Measurements from ENCODE around the gene CCR1. TPM values are rescaled to one million over a fixed set of nuclear protein-coding genes. Genes with fewer than 3 reads are reported as not detected.

The CCR1 gene
- total RNA-seq (2016; rRNA removed; fragmentation: Illumina TruSeq; extraction: Trizol): not detected in 2 replicates
- not detected in 2 replicates for total RNA-seq (2016; cell fraction: cytosol; rRNA removed; fragmentation: Illumina TruSeq; extraction: Trizol; ENCODE audit: low read depth)
- total RNA-seq (2016; cell fraction: insoluble cytoplasmic fraction; rRNA removed; fragmentation: Illumina TruSeq; extraction: Trizol): not detected in 2 replicates
- not detected in 2 replicates for total RNA-seq (2016; cell fraction: membrane; rRNA removed; fragmentation: Illumina TruSeq; extraction: Trizol)
- not detected in 2 replicates for total RNA-seq (2016; cell fraction: nucleus; rRNA removed; fragmentation: Illumina TruSeq; extraction: Trizol)
- polyA plus RNA-seq (2011; rRNA removed): not detected in 2 replicates
- polyA plus RNA-seq (2011; cell fraction: cytosol; rRNA removed): not detected in 2 replicates
- polyA plus RNA-seq (2011; cell fraction: nucleus; rRNA removed): not detected in 2 replicates
- not detected in 2 replicates for polyA plus RNA-seq (2012)
- not detected in 2 replicates for polyA plus RNA-seq (2016; cell fraction: cytosol; fragmentation: Illumina TruSeq; extraction: Trizol; ENCODE audit: low read depth)
- polyA plus RNA-seq (2016; cell fraction: insoluble cytoplasmic fraction; fragmentation: Illumina TruSeq; extraction: Trizol; ENCODE audit: low read depth): not detected in 2 replicates
- polyA plus RNA-seq (2016; cell fraction: membrane; fragmentation: Illumina TruSeq; extraction: Trizol; ENCODE audit: low read depth): not detected in 2 replicates
- polyA plus RNA-seq (2016; cell fraction: nucleus; fragmentation: Illumina TruSeq; extraction: Trizol; ENCODE audit: insufficient read depth, low read depth): not detected in 2 replicates
- 0.16 TPM in 1 of 2 replicates, not detected in the other for polyA minus RNA-seq (2011; rRNA and poly(A)+ RNA removed; ENCODE audit: low replicate concordance)
- not detected in 2 replicates for polyA minus RNA-seq (2011; cell fraction: cytosol; rRNA and poly(A)+ RNA removed)
- polyA minus RNA-seq (2011; cell fraction: nucleus; rRNA and poly(A)+ RNA removed): not detected in 2 replicates
- not detected for Bru-seq, nascent RNA
- percentile 11 among the genes with signal in this experiment for BruChase-seq, experiment 1, labeled RNA remaining after a 6-hour chase
- not detected for BruChase-seq, experiment 2, labeled RNA remaining after a 2-hour chase
- long read RNA-seq, experiment 1: 0 reads
- long read RNA-seq, experiment 2: 0 reads

DNA sequence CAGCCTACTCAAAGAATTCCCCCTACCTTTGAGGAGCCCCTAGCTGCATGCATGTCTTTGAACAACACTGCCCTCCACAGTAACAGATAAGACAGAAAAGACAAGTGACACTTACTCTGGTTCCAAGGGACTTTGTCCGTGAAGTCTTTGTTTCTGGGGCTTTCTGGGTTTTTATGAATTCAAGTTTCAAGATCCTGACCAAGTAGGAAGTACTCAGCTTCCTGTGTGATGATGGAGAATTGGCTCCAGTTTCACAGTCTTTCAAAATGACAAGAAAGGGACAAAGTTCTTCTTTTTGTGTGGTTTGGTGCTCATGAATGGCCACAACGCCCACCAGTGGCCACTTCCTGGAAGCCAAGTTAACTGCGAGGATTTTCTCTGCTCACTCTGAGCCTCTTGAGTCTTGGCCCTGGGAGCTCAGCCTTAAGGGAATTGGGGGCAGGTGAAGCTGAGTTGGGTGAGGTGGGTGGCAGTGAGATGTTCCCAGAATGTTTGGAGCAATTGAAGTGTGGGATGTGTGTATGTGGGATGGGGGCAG is at the start of gene CCR1:
TSS of gene CCR1 (minus strand) at position 147 of the 538 bp plus-strand sequence. CDS start 4,000 bp downstream, outside the sequence.
- peaks cover 4% of the 10 kb centered on the region; the same call in 1 of the 2 replicates for H3K4me1 ChIP-seq (ENCODE audit: insufficient read depth, low read length)
- H3K9ac ChIP-seq (ENCODE audit: insufficient read depth, low read depth, low read length): no peak within 1 kb of the TSS
- POLR2A ChIA-PET: no interaction called here
- H3K27ac ChIP-seq (ENCODE audit: extremely low read length, insufficient read depth, low read length): no peak within 1 kb of the TSS
- 0% methylated on average over 3 of the region's 3 CpGs for WGBS (ENCODE audit: low lambda C conversion rate)
- peak within 1 kb of the TSS; percentile 34 for H2AFZ ChIP-seq (ENCODE audit: low read length)
- CTCF ChIA-PET (ENCODE audit: low intra/inter-chr PET ratio, low total read pairs): no interaction called here
- H4K20me1 ChIP-seq (ENCODE audit: insufficient read depth, low read length): no peaks in the 10 kb centered on the region
- in situ Hi-C loops (cut with HindIII; ENCODE audit: extremely low pct_ligation_motif_present, low pct_unique_long_range_greater_than_20kb): no loop called here
- no peaks in the 10 kb centered on the region for H3K36me3 ChIP-seq (replicated peaks in 1 of 2; ENCODE audit: control insufficient read depth in 1 of 2, insufficient read depth in 2 of 2, low read length in 2 of 2)
- intact Hi-C loops (cut with micrococcal nuclease; ENCODE audit: unreplicated experiment): no loop called here
- no TSS peak for BruUV-seq (replicated peaks)
- H3K27me3 ChIP-seq (ENCODE audit: control insufficient read depth in 1 of 2, insufficient read depth in 2 of 2, low read length in 2 of 2): no peaks in the 10 kb centered on the region
- no peak within 1 kb of the TSS for H3K4me2 ChIP-seq (ENCODE audit: low read depth, low read length)
- FAIRE-seq (peak; percentile 74), ATAC-seq (peak; percentile 73), DNase-seq (ENCODE audit: low spot score) (peak; percentile 37)
- H3K79me2 ChIP-seq (ENCODE audit: insufficient read depth, low read length): no peaks in the 10 kb centered on the region
- H3K9me3 ChIP-seq (ENCODE audit: low read length): no peaks in the 10 kb centered on the region
- H3K4me3 ChIP-seq (replicated peaks in 1 of 3; ENCODE audit: insufficient read depth in 1 of 3, low read depth in 2 of 3, low read length in 3 of 3): no peak within 1 kb of the TSS
- TF ChIP-seq NFYC (CRISPR knock-in tag; IDR thresholded peaks at IDR 0.05) (no peak), ZNF713 (CRISPR knock-in tag; IDR thresholded peaks at IDR 0.05) (no peak), ZNF616 (CRISPR knock-in tag; IDR thresholded peaks at IDR 0.05; ENCODE audit: low read depth) (no peak), ZFY (CRISPR knock-in tag; IDR thresholded peaks at IDR 0.05) (no peak), ZNF121 (CRISPR knock-in tag; IDR thresholded peaks at IDR 0.05) (no peak), MTF2 (CRISPR knock-in tag; IDR thresholded peaks at IDR 0.05; ENCODE audit: borderline replicate concordance) (no peak), PAX8 (CRISPR knock-in tag; IDR thresholded peaks at IDR 0.05; ENCODE audit: borderline replicate concordance) (no peak), CCAR2 (optimal IDR thresholded peaks at IDR 0.05; ENCODE audit: low read depth, low read length) (no peak), TGIF2 (CRISPR knock-in tag; IDR thresholded peaks at IDR 0.05) (no peak), CTCF (CRISPR knock-in tag; IDR thresholded peaks at IDR 0.05) (peak; percentile 63), PBX3 (CRISPR knock-in tag; IDR thresholded peaks at IDR 0.05; ENCODE audit: borderline replicate concordance) (no peak), GABPA (IDR thresholded peaks at IDR 0.05; ENCODE audit: low read depth, low read length) (no peak), GABPA (CRISPR knock-in tag; IDR thresholded peaks at IDR 0.05; ENCODE audit: low read depth) (0 out of 2 replicates have a peak, but pooled peaks have one; percentile 33), ZMYM2 (CRISPR knock-in tag; IDR thresholded peaks at IDR 0.05) (no peak), ZNF614 (CRISPR knock-in tag; IDR thresholded peaks at IDR 0.05; ENCODE audit: borderline replicate concordance) (no peak), ZNF333 (CRISPR knock-in tag; IDR thresholded peaks at IDR 0.05; ENCODE audit: borderline replicate concordance) (no peak)
